Suprapubic skin (tissue), 3 donors: ENCODE results near the gene UNC119B.

Experiments
- CTCF ChIP-seq, 2 donors: fragments of 200-600 bp in 1 of 2; fragments of 450-650 bp in 1 of 2; sonication (generic) in 1 of 2; IDR thresholded peaks; one replicate each; pipeline ENCODE4 v1.5.1; 2016 to 2019; ENCODE audit warnings: antibody characterized with exemption in 2 of 2, mild to moderate bottlenecking in 1 of 2, moderate library complexity in 1 of 2
- POLR2A ChIP-seq, 2 donors: fragments of 450-650 bp; IDR thresholded peaks; one replicate each; pipeline ENCODE4 v1.6.1; 2017; ENCODE audit warnings: antibody characterized with exemption in 2 of 2, mild to moderate bottlenecking in 2 of 2, moderate library complexity in 2 of 2

- TF ChIP-seq POLR2A (IDR thresholded peaks at IDR 0.05), result no peak
- no peak for TF ChIP-seq CTCF (IDR thresholded peaks at IDR 0.05)
Observed at GRCh38 chr12:120661432-120661831, 48.8 kb upstream of the UNC119B start.
